Measurements from ENCODE around the gene MYZAP. TPM values are rescaled to one million over a fixed set of nuclear protein-coding genes. Genes with fewer than 3 reads are reported as not detected.

Gene MYZAP
- total and polyA plus RNA-seq, 2 of the 13 experiments (the other 11 are each of a cell fraction or from before 2014, with no cell fraction given): not detected

GRCh38 chr15:57657619-57658018, 65.9 kb downstream of the MYZAP start:
- intact Hi-C loops (cut with micrococcal nuclease; ENCODE audit: unreplicated experiment): no loop called here
- WGBS (ENCODE audit: low lambda C conversion rate): 0% methylated on average over 1 of the region's 1 CpG
- ATAC-seq (no peak), FAIRE-seq (no peak), DNase-seq (ENCODE audit: low spot score) (no peak)
- Histone ChIP-seq H3K4me2 (ENCODE audit: low read depth, low read length) (no peak overlapping the region), H3K9me3 (ENCODE audit: low read length) (no peaks in the 10 kb centered on the region), H3K27ac (ENCODE audit: extremely low read length, insufficient read depth, low read length) (no peak overlapping the region), H3K36me3 (replicated peaks in 1 of 2; ENCODE audit: control insufficient read depth in 1 of 2, insufficient read depth in 2 of 2, low read length in 2 of 2) (no peaks in the 10 kb centered on the region), H3K27me3 (ENCODE audit: control insufficient read depth in 1 of 2, insufficient read depth in 2 of 2, low read length in 2 of 2) (0 out of 5 replicates have a peak, but pooled peaks cover 0 to 2% of the 10 kb centered on the region in 2 experiments), H3K79me2 (ENCODE audit: insufficient read depth, low read length) (no peaks in the 10 kb centered on the region), H4K20me1 (ENCODE audit: insufficient read depth, low read length) (no peaks in the 10 kb centered on the region), H2AFZ (ENCODE audit: low read length) (no peak overlapping the region), H3K4me3 (replicated peaks in 1 of 3; ENCODE audit: insufficient read depth in 1 of 3, low read depth in 2 of 3, low read length in 3 of 3) (no peak overlapping the region), H3K4me1 (ENCODE audit: insufficient read depth, low read length) (peaks cover 10% of the 10 kb centered on the region), H3K9ac (ENCODE audit: insufficient read depth, low read depth, low read length) (no peak overlapping the region)
- CTCF ChIA-PET (ENCODE audit: low intra/inter-chr PET ratio, low total read pairs): no interaction called here
- in situ Hi-C loops (cut with HindIII; ENCODE audit: extremely low pct_ligation_motif_present, low pct_unique_long_range_greater_than_20kb): no loop called here
- no TSS peak for BruUV-seq (replicated peaks)
- POLR2A ChIA-PET: no interaction called here
- TF ChIP-seq ZNF281 (CRISPR knock-in tag; IDR thresholded peaks at IDR 0.05; ENCODE audit: borderline replicate concordance) (no peak), ZSCAN30 (CRISPR knock-in tag; IDR thresholded peaks at IDR 0.05) (no peak), NFIC (IDR thresholded peaks at IDR 0.05; ENCODE audit: low read length) (no peak), ATF4 (CRISPR knock-in tag; IDR thresholded peaks at IDR 0.05) (no peak), ZNF761 (CRISPR knock-in tag; conservative IDR thresholded peaks at IDR 0.05) (no peak), CHD4 (IDR thresholded peaks at IDR 0.05; ENCODE audit: borderline replicate concordance, low read length) (no peak), HDAC6 (IDR thresholded peaks at IDR 0.05; ENCODE audit: low read depth, low read length) (no peak), ZBTB38 (CRISPR knock-in tag; IDR thresholded peaks at IDR 0.05) (no peak), IRF1 (CRISPR knock-in tag; IDR thresholded peaks at IDR 0.05; ENCODE audit: low read depth) (no peak)
